Ovary (tissue), 3 donors: ENCODE data around the gene RGP1.

ENCODE experiments used
- CTCF ChIP-seq, 3 donors: fragments of 450-650 bp in 2 of 3; fragments of 200-600 bp in 1 of 3; IDR thresholded peaks; one replicate each; pipeline versions ENCODE4 v1.5.1 to v1.8.0; 2016 to 2022; ENCODE audit warnings: antibody characterized with exemption in 3 of 3, mild to moderate bottlenecking in 1 of 3
- POLR2A ChIP-seq: fragments of 450-650 bp; IDR thresholded peaks from one replicate; pipeline ENCODE4 v1.6.1; 2017; ENCODE audit warnings: antibody characterized with exemption, mild to moderate bottlenecking, moderate library complexity
- donor health status: DM: no; HTN: no; CAD: no.

GRCh38 chr9:35771534-35771933, 22.4 kb downstream of the RGP1 start:
- TF ChIP-seq CTCF (IDR thresholded peaks at IDR 0.05) (no peak), POLR2A (no peak)
